NK-92 treated with Interleukin-12 subunit alpha and Interleukin-12 subunit beta, amount 100 ng/mL, for 24 hours (cell line): ENCODE results near the gene TUBA4A.
"Not testable (repeated sequence)": the region's sequence is repeated elsewhere in the genome, so short reads cannot be mapped to it uniquely, and the experiment has no call there.

ENCODE experiments used
- DNase-seq: peaks from one replicate; lab custom pipeline; 2025; lab: John Stamatoyannopoulos, UW

TUBA4A gene

GRCh38 chr2:219253753-219254589, at the start of gene TUBA4A:
TUBA4A (minus strand) TSS chr2:219253918; CDS start chr2:219253858, 60 bp downstream.
- DNase-seq, result peak; percentile 83

GRCh38 chr2:219302412-219302968, 48.8 kb upstream of the TUBA4A start:
- no peak for DNase-seq

GRCh38 chr2:219300022-219300421, 46.3 kb upstream of the TUBA4A start:
- DNase-seq, result no peak

GRCh38 chr2:219299372-219299760, 45.6 kb upstream of the TUBA4A start:
- DNase-seq, result no peak

- peak; percentile 59 for DNase-seq
These were observed 45.1 kb upstream of the TUBA4A start for GRCh38 chr2:219298759-219299371.

GRCh38 chr2:219297766-219298456, 44.2 kb upstream of the TUBA4A start:
- DNase-seq, result no peak

- DNase-seq, result no peak
These were observed 43.1 kb upstream of the TUBA4A start for GRCh38 chr2:219296631-219297391.

- no peak for DNase-seq
These were observed 42.4 kb upstream of the TUBA4A start for GRCh38 chr2:219296142-219296541.

GRCh38 chr2:219294356-219295351, 40.9 kb upstream of the TUBA4A start:
- DNase-seq, result peak; percentile 68

- DNase-seq, result no peak
These were observed 40.1 kb upstream of the TUBA4A start for GRCh38 chr2:219293736-219294231.

- no peak for DNase-seq
These were observed 38.9 kb upstream of the TUBA4A start for GRCh38 chr2:219292616-219293015.

- no peak for DNase-seq
These were observed 38.3 kb upstream of the TUBA4A start for GRCh38 chr2:219291910-219292490.

GRCh38 chr2:219291394-219291793, 37.7 kb upstream of the TUBA4A start:
- no peak for DNase-seq

- no peak for DNase-seq
These were observed 36.9 kb upstream of the TUBA4A start for GRCh38 chr2:219290381-219291171.

GRCh38 chr2:219289537-219290361, 36.0 kb upstream of the TUBA4A start:
- no peak for DNase-seq

- DNase-seq, result no peak
These were observed 35.4 kb upstream of the TUBA4A start for GRCh38 chr2:219289195-219289536.

- no peak for DNase-seq
These were observed 34.0 kb upstream of the TUBA4A start for GRCh38 chr2:219287580-219288265.

- not testable (repeated sequence) for DNase-seq
These were observed 33.4 kb upstream of the TUBA4A start for GRCh38 chr2:219287116-219287440.
